HG03378 (cell line): ENCODE measurements around the gene IRF2BPL.

ENCODE experiments used
- ATAC-seq: cut with Tn5 transposase; IDR thresholded peaks from one replicate; pipeline ENCODE4 v1.9.1; 2021; ENCODE audit warnings: mild to moderate bottlenecking, moderate library complexity; ENCODE audit not compliant: unreplicated experiment

IRF2BPL gene

GRCh38 chr14:77014004-77014604, 14.4 kb downstream of the IRF2BPL start:
- no peak for ATAC-seq

- no peak for ATAC-seq
Observed at GRCh38 chr14:77012193-77012765, 16.2 kb downstream of the IRF2BPL start.

GRCh38 chr14:77011245-77011644, 17.3 kb downstream of the IRF2BPL start:
- ATAC-seq = no peak

GRCh38 chr14:77009014-77009413, 19.5 kb downstream of the IRF2BPL start:
- ATAC-seq = no peak

- ATAC-seq = no peak
Observed at GRCh38 chr14:77008541-77008940, 20.0 kb downstream of the IRF2BPL start.

GRCh38 chr14:77007975-77008421, 20.5 kb downstream of the IRF2BPL start:
- ATAC-seq = no peak

- no peak for ATAC-seq
Observed at GRCh38 chr14:77007183-77007974, 21.1 kb downstream of the IRF2BPL start.

GRCh38 chr14:77006132-77006531, 22.4 kb downstream of the IRF2BPL start:
- no peak for ATAC-seq

- no peak for ATAC-seq
Observed at GRCh38 chr14:77005559-77005958, 22.9 kb downstream of the IRF2BPL start.

- ATAC-seq = no peak
Observed at GRCh38 chr14:77004711-77005460, 23.6 kb downstream of the IRF2BPL start.

- ATAC-seq = no peak
Observed at GRCh38 chr14:77003960-77004710, 24.4 kb downstream of the IRF2BPL start.

- ATAC-seq = no peak
Observed at GRCh38 chr14:77002889-77003288, 25.6 kb downstream of the IRF2BPL start.

- no peak for ATAC-seq
Observed at GRCh38 chr14:77002335-77002734, 26.2 kb downstream of the IRF2BPL start.

GRCh38 chr14:77000340-77001270, 27.9 kb downstream of the IRF2BPL start:
- no peak for ATAC-seq

- no peak for ATAC-seq
Observed at GRCh38 chr14:76998910-76999309, 29.6 kb downstream of the IRF2BPL start.

- ATAC-seq = no peak
Observed at GRCh38 chr14:76997257-76997970, 31.1 kb downstream of the IRF2BPL start.

GRCh38 chr14:76996563-76997146, 31.9 kb downstream of the IRF2BPL start:
- ATAC-seq = no peak

GRCh38 chr14:76995279-76996035, 33.1 kb downstream of the IRF2BPL start:
- no peak for ATAC-seq
